Sigmoid colon (tissue), 4 donors: ENCODE measurements around the gene NLRX1.

Experiments used
- CTCF ChIP-seq, 4 experiments: fragments of 450-650 bp in 3 of 4; fragments of 200-600 bp in 1 of 4; IDR thresholded peaks; one replicate each; pipeline ENCODE4 v1.5.1; 2016 to 2019; ENCODE audit warnings: antibody characterized with exemption in 4 of 4, mild to moderate bottlenecking in 3 of 4, moderate library complexity in 2 of 4
- POLR2AphosphoS5 ChIP-seq, 4 donors: sonication (generic); formaldehyde crosslinking; IDR thresholded peaks; one replicate each; pipeline ENCODE4 v1.6.1; 2017; ENCODE audit warnings: antibody characterized with exemption in 4 of 4

- no peak for TF ChIP-seq CTCF (IDR thresholded peaks at IDR 0.05)
- TF ChIP-seq POLR2AphosphoS5 (IDR thresholded peaks at IDR 0.05): no peak
Observed at GRCh38 chr11:119149786-119150275, 18.7 kb upstream of the NLRX1 start.
